Measurements from ENCODE around the gene KDM4B.

The KDM4B gene

DNA sequence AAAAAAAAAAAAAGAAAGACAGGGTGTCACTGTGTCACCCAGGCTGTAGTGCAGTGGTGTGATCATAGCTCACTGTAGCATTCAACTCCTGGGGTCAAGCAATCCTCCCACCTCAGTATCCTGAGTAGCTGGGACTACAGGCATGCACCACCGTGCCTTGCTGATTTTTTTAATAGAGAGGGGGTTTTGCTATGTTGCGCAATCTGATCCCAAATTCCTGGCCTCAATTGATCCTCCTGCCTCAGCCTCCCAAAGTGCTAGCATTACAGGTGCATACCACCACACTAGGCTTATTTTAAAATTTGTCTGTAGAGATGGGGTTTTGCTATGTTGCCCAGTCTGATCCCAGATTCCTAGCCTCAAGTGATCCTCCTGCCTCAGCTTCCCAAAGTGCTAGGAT is 212.4 kb downstream of the KDM4B start:
- Histone ChIP-seq H3K4me1 (ENCODE audit: control insufficient read depth, insufficient read depth, low read length, poor library complexity, severe bottlenecking) (no peaks in the 10 kb centered on the region), H3K36me3 (ENCODE audit: control insufficient read depth, insufficient read depth, low read length) (no peaks in the 10 kb centered on the region), H3K27ac (ENCODE audit: insufficient read depth, low read length, poor library complexity, severe bottlenecking) (no peak overlapping the region), H3K9me3 (ENCODE audit: control insufficient read depth, low read length) (no peaks in the 10 kb centered on the region), H3K4me3 (ENCODE audit: insufficient read depth, low read depth, low read length, poor library complexity, severe bottlenecking) (no peak overlapping the region), H3K27me3 (replicated peaks; ENCODE audit: control insufficient read depth, insufficient read depth, low read length, poor library complexity, severe bottlenecking) (peaks cover 5% of the 10 kb centered on the region)
- DNase-seq: no peak

DNA sequence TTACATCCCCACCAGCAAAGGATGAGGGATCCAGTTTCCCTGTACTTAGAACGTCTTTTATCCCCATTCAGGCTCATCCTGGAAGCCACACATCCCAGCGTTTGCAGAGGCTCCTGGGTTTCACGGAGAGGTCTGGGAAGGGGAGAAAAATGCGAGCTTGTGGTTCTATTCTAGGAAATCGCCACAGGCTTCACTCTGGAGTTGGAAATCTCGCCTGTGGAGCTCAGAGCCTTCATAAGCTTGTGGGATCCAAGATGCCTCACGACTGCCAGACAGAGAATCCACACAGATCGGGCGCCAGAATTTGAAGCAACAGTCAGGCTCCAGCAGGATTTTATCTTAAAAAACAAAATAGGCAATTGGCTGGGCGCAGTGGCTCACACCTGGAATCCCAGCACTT is 213.8 kb downstream of the KDM4B start:
- peaks cover 5% of the 10 kb centered on the region for H3K27me3 ChIP-seq (replicated peaks; ENCODE audit: control insufficient read depth, insufficient read depth, low read length, poor library complexity, severe bottlenecking)
- no peak overlapping the region for H3K27ac ChIP-seq (ENCODE audit: insufficient read depth, low read length, poor library complexity, severe bottlenecking)
- no peaks in the 10 kb centered on the region for H3K9me3 ChIP-seq (ENCODE audit: control insufficient read depth, low read length)
- no peaks in the 10 kb centered on the region for H3K36me3 ChIP-seq (ENCODE audit: control insufficient read depth, insufficient read depth, low read length)
- H3K4me1 ChIP-seq (ENCODE audit: control insufficient read depth, insufficient read depth, low read length, poor library complexity, severe bottlenecking): no peaks in the 10 kb centered on the region
- H3K4me3 ChIP-seq (ENCODE audit: insufficient read depth, low read depth, low read length, poor library complexity, severe bottlenecking): no peak overlapping the region
- DNase-seq: no peak

DNA sequence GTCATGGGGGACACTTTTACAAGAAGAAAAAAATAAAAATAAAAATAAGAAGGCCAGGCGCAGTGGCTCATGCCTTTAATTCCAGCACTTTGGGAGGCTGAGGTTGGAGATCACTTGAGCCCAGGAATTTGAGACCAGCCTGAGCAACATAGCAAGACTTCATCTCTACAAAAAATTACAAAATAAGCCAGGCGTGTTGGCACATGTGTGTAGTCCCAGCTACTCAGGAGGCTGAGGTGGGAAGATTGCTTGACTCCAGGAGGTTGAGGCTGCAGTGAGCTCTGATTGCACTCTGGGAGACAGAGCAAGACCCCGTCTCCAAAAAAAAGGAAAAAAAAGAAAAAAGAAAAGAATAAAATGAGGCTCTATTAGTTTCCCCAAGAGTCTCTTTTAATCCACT is 214.7 kb downstream of the KDM4B start:
- Histone ChIP-seq H3K36me3 (ENCODE audit: control insufficient read depth, insufficient read depth, low read length) (no peaks in the 10 kb centered on the region), H3K9me3 (ENCODE audit: control insufficient read depth, low read length) (no peaks in the 10 kb centered on the region), H3K27me3 (replicated peaks; ENCODE audit: control insufficient read depth, insufficient read depth, low read length, poor library complexity, severe bottlenecking) (peaks cover 5% of the 10 kb centered on the region), H3K4me3 (ENCODE audit: insufficient read depth, low read depth, low read length, poor library complexity, severe bottlenecking) (no peak overlapping the region), H3K4me1 (ENCODE audit: control insufficient read depth, insufficient read depth, low read length, poor library complexity, severe bottlenecking) (no peaks in the 10 kb centered on the region), H3K27ac (ENCODE audit: insufficient read depth, low read length, poor library complexity, severe bottlenecking) (no peak overlapping the region)
- DNase-seq: no peak

DNA sequence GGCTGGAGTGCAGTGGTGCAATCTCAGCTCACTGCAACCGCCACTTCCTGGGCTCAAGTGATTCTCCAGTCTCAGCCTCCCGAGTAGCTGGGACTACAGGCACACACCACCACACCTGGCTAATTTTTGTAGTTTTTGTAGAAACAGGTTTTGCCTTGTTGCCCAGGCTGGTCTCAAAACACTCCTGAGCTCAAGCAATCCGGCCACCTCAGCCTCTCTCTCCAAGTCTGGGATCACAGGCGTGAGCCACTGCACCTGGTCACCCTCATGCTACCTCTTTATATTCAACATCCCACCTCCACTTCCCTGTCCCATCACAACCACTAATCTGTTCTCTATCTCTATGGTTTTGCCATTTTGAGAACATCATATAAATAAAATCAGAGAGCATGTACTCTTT is 216.0 kb downstream of the KDM4B start:
- no peaks in the 10 kb centered on the region for H3K36me3 ChIP-seq (ENCODE audit: control insufficient read depth, insufficient read depth, low read length)
- DNase-seq: no peak
- H3K27ac ChIP-seq (ENCODE audit: insufficient read depth, low read length, poor library complexity, severe bottlenecking): no peak overlapping the region
- H3K9me3 ChIP-seq (ENCODE audit: control insufficient read depth, low read length): no peaks in the 10 kb centered on the region
- no peak overlapping the region for H3K4me3 ChIP-seq (ENCODE audit: insufficient read depth, low read depth, low read length, poor library complexity, severe bottlenecking)
- H3K27me3 ChIP-seq (replicated peaks; ENCODE audit: control insufficient read depth, insufficient read depth, low read length, poor library complexity, severe bottlenecking): peaks cover 5% of the 10 kb centered on the region
- no peaks in the 10 kb centered on the region for H3K4me1 ChIP-seq (ENCODE audit: control insufficient read depth, insufficient read depth, low read length, poor library complexity, severe bottlenecking)

DNA sequence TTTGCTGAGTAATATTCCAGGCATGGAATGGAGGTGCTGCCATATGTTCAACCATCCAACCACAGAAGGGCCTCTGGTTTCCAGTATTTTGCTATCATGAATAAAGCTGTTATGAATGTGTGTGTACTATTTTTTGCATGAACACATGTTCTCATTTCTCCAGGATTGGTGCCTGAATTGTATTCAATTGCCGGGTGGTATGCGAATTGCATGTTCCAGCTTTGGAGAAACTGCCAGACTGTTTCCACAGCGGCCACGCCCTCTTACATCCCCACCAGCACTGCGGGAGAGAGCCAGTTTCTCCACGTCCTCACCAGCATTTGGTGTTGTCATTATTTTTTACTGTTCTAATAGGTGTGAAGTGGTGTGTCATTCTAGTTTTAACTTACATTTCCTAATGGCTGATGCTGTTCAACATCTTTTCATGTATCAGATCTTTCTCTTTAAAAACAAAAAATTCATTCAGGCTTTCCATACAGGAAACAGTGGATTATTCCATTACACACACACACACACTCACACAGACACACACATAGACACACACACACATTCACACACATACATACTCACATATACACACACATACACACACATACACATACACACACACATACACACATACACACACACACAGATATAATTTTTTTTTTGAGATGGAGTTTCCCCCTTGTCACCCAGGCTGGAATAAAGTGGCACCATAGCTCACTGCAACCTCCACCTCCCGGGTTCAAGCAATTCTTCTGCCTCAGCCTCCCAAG is 217.6 kb downstream of the KDM4B start:
- Histone ChIP-seq H3K4me3 (ENCODE audit: insufficient read depth, low read depth, low read length, poor library complexity, severe bottlenecking) (no peak overlapping the region), H3K27me3 (replicated peaks; ENCODE audit: control insufficient read depth, insufficient read depth, low read length, poor library complexity, severe bottlenecking) (peaks cover 5% of the 10 kb centered on the region), H3K9me3 (ENCODE audit: control insufficient read depth, low read length) (no peaks in the 10 kb centered on the region), H3K27ac (ENCODE audit: insufficient read depth, low read length, poor library complexity, severe bottlenecking) (no peak overlapping the region), H3K36me3 (ENCODE audit: control insufficient read depth, insufficient read depth, low read length) (no peaks in the 10 kb centered on the region), H3K4me1 (ENCODE audit: control insufficient read depth, insufficient read depth, low read length, poor library complexity, severe bottlenecking) (no peaks in the 10 kb centered on the region)
- DNase-seq: no peak

DNA sequence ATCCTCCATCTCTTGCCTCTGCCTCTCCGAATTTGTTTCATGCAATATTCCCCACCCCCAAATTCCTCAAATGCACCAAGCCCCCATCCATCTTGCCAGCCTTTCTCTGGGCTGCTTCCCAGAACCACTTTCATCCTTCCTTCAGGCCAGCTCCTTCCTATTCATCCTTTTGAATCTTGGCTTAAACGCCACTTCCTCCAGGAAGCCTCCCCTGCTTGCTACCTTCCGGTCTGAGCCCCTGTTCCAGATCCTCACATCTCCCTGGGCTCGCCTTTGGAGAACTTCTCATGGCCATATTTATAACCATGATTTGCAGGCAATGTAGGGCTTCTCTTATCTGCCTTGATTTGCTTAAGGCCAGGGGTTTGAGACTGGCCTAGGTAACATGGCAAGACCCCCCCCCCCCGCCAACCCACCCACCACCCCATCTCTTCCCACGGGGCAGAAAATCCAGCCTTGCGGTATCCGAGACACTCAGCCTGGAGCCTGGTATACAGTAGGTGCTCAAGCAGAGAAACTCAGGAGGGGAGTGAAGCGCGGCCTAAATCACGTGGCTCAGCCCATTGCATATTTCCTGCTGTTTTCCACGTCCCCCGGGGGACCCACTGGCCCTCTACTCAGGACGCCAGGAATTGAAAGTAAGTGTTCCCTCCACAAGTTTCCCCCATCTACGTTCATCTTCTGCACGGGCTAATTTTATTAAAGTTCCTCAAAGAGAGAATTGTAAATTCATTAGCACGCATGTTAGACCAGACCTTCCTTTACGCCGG is 219.8 kb downstream of the KDM4B start:
- no peaks in the 10 kb centered on the region for H3K4me1 ChIP-seq (ENCODE audit: control insufficient read depth, insufficient read depth, low read length, poor library complexity, severe bottlenecking)
- H3K27me3 ChIP-seq (replicated peaks; ENCODE audit: control insufficient read depth, insufficient read depth, low read length, poor library complexity, severe bottlenecking): no peaks in the 10 kb centered on the region
- H3K9me3 ChIP-seq (ENCODE audit: control insufficient read depth, low read length): no peaks in the 10 kb centered on the region
- no peak overlapping the region for H3K27ac ChIP-seq (ENCODE audit: insufficient read depth, low read length, poor library complexity, severe bottlenecking)
- no peak for DNase-seq
- no peak overlapping the region for H3K4me3 ChIP-seq (ENCODE audit: insufficient read depth, low read depth, low read length, poor library complexity, severe bottlenecking)
- H3K36me3 ChIP-seq (ENCODE audit: control insufficient read depth, insufficient read depth, low read length): no peaks in the 10 kb centered on the region

DNA sequence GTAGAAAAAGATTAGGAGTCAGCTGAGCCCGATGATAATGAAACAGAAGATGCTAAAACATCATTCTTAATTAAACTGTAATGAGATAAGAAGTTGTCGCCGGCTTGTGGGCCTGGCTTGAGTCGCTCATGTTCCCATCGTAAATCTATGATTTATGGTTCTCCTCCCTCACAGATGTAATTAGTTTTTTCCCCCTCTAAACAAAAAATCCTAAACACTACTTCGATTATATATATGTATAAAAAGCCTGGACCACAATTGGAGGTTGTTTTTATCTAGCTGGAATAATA is 220.3 kb downstream of the KDM4B start:
- no peaks in the 10 kb centered on the region for H3K4me1 ChIP-seq (ENCODE audit: control insufficient read depth, insufficient read depth, low read length, poor library complexity, severe bottlenecking)
- no peak overlapping the region for H3K4me3 ChIP-seq (ENCODE audit: insufficient read depth, low read depth, low read length, poor library complexity, severe bottlenecking)
- H3K36me3 ChIP-seq (ENCODE audit: control insufficient read depth, insufficient read depth, low read length): no peaks in the 10 kb centered on the region
- H3K27ac ChIP-seq (ENCODE audit: insufficient read depth, low read length, poor library complexity, severe bottlenecking): no peak overlapping the region
- no peak for DNase-seq
- H3K27me3 ChIP-seq (replicated peaks; ENCODE audit: control insufficient read depth, insufficient read depth, low read length, poor library complexity, severe bottlenecking): no peaks in the 10 kb centered on the region
- H3K9me3 ChIP-seq (ENCODE audit: control insufficient read depth, low read length): no peaks in the 10 kb centered on the region

DNA sequence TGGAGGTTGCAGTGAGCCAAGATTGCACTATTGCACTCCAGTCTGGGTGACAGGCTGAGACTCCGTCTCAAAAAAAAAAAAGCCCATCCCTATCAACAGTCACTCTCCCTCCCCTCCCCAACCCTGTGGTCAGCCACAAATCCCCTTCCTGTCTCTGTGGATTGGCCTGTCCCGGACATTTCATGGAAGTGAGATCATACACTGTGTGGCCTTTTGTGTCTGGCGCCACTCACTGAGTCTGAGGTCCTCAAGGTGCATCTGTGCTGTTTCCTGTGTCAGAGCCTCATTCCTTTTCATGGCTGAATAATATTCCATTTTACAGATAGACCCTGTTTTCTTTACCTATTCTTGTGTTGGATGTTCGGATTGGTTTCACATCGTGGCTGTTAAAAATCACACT is 222.2 kb downstream of the KDM4B start:
- Histone ChIP-seq H3K36me3 (ENCODE audit: control insufficient read depth, insufficient read depth, low read length) (no peaks in the 10 kb centered on the region), H3K4me1 (ENCODE audit: control insufficient read depth, insufficient read depth, low read length, poor library complexity, severe bottlenecking) (no peaks in the 10 kb centered on the region), H3K4me3 (ENCODE audit: insufficient read depth, low read depth, low read length, poor library complexity, severe bottlenecking) (no peak overlapping the region), H3K27ac (ENCODE audit: insufficient read depth, low read length, poor library complexity, severe bottlenecking) (no peak overlapping the region), H3K9me3 (ENCODE audit: control insufficient read depth, low read length) (no peaks in the 10 kb centered on the region), H3K27me3 (replicated peaks; ENCODE audit: control insufficient read depth, insufficient read depth, low read length, poor library complexity, severe bottlenecking) (no peaks in the 10 kb centered on the region)
- DNase-seq: no peak

DNA sequence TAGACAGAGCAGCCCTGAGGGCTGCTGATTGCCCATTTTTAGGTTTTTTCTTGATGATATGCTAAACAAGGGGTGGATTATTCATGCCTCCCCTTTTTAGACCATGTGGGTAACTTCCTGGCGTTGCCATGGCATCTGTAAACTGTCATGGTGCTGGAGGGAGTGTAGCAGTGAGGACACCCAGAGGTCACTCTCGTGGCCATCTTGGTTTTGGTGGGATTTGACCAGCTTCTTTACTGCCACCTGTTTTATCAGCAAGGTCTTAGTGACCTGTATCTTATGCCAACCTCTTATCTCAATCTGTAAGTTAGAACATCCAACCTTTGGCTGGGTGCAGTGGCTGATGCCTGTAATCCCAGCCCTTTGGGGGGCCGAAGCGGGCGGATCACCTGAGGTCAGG is 223.7 kb downstream of the KDM4B start:
- DNase-seq: no peak
- no peak overlapping the region for H3K27ac ChIP-seq (ENCODE audit: insufficient read depth, low read length, poor library complexity, severe bottlenecking)

DNA sequence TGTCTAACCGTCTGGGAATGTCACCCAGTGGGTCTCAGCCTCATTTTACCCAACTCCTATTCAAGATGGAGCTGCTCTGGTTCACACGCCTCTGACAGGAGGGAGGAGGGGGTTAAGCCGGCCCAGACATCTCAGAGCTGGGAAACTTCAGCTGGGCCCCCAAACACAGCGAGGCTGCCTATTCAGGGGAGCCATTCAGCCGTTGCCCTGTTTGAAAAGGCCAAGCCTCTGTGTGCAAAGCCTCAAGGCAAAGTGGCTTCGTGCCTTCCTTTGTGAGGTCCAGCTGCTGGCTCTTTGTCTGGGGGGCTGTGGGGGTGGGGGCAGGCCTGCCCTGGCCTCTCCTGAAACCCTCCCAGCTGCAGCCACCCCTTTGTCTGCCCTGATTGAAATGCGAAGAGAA is 224.3 kb downstream of the KDM4B start:
- H3K27ac ChIP-seq (ENCODE audit: insufficient read depth, low read length, poor library complexity, severe bottlenecking): no peak overlapping the region
- no peaks in the 10 kb centered on the region for H3K9me3 ChIP-seq (ENCODE audit: control insufficient read depth, low read length)
- no peaks in the 10 kb centered on the region for H3K4me1 ChIP-seq (ENCODE audit: control insufficient read depth, insufficient read depth, low read length, poor library complexity, severe bottlenecking)
- DNase-seq: no peak
- H3K36me3 ChIP-seq (ENCODE audit: control insufficient read depth, insufficient read depth, low read length): no peaks in the 10 kb centered on the region
- no peak overlapping the region for H3K4me3 ChIP-seq (ENCODE audit: insufficient read depth, low read depth, low read length, poor library complexity, severe bottlenecking)
- no peaks in the 10 kb centered on the region for H3K27me3 ChIP-seq (replicated peaks; ENCODE audit: control insufficient read depth, insufficient read depth, low read length, poor library complexity, severe bottlenecking)

More for the DNA sequence above, 223.7 kb downstream of the KDM4B start:
- H3K9me3 ChIP-seq (ENCODE audit: control insufficient read depth, low read length): no peaks in the 10 kb centered on the region
- no peak overlapping the region for H3K4me3 ChIP-seq (ENCODE audit: insufficient read depth, low read depth, low read length, poor library complexity, severe bottlenecking)
- H3K27me3 ChIP-seq (replicated peaks; ENCODE audit: control insufficient read depth, insufficient read depth, low read length, poor library complexity, severe bottlenecking): no peaks in the 10 kb centered on the region
- no peaks in the 10 kb centered on the region for H3K36me3 ChIP-seq (ENCODE audit: control insufficient read depth, insufficient read depth, low read length)
- no peaks in the 10 kb centered on the region for H3K4me1 ChIP-seq (ENCODE audit: control insufficient read depth, insufficient read depth, low read length, poor library complexity, severe bottlenecking)

All from effector memory CD4-positive, alpha-beta T cell (primary cell).